ENCODE measurements around the gene GATAD2A.

Gene GATAD2A

GRCh38 chr19:19491321-19492025 is 86.0 kb downstream of the GATAD2A start:
- no peak for DNase-seq

GRCh38 chr19:19492026-19492610 is 86.6 kb downstream of the GATAD2A start:
- no peak for DNase-seq

- DNase-seq = no peak
These were observed 88.5 kb downstream of the GATAD2A start for GRCh38 chr19:19493841-19494546.

- no peak for DNase-seq
These were observed 90.4 kb downstream of the GATAD2A start for GRCh38 chr19:19495614-19496603.

- DNase-seq = no peak
These were observed 92.9 kb downstream of the GATAD2A start for GRCh38 chr19:19498255-19498991.

- DNase-seq = no peak
These were observed 94.0 kb downstream of the GATAD2A start for GRCh38 chr19:19499272-19499995.

- DNase-seq = no peak
These were observed 95.6 kb downstream of the GATAD2A start for GRCh38 chr19:19500975-19501644.

GRCh38 chr19:19501798-19502197 is 96.3 kb downstream of the GATAD2A start:
- no peak for DNase-seq

- DNase-seq = no peak
These were observed 96.8 kb downstream of the GATAD2A start for GRCh38 chr19:19502281-19502680.

- no peak for DNase-seq
These were observed 97.5 kb downstream of the GATAD2A start for GRCh38 chr19:19502808-19503602.

GRCh38 chr19:19504754-19505668 is 99.5 kb downstream of the GATAD2A start:
- DNase-seq = no peak

GRCh38 chr19:19505669-19506326 is 100.3 kb downstream of the GATAD2A start:
- DNase-seq = no peak

- no peak for DNase-seq
These were observed 101.1 kb downstream of the GATAD2A start for GRCh38 chr19:19506592-19506991.

GRCh38 chr19:19507354-19507753 is 101.9 kb downstream of the GATAD2A start:
- no peak for DNase-seq

- no peak for DNase-seq
These were observed 102.7 kb downstream of the GATAD2A start for GRCh38 chr19:19508217-19508616.

GRCh38 chr19:19510432-19510831 is 105.0 kb downstream of the GATAD2A start:
- no peak for DNase-seq

GRCh38 chr19:19513682-19514081 is 108.2 kb downstream of the GATAD2A start:
- DNase-seq = no peak

- DNase-seq = peak; percentile 51
These were observed 108.8 kb downstream of the GATAD2A start for GRCh38 chr19:19514215-19514657.
